Activated naive CD8-positive, alpha-beta T cell treated with anti-CD3 and anti-CD28 coated beads for 36 hours (primary cell): Measurements from ENCODE around the gene RPS21. TPM values are rescaled to one million over a fixed set of nuclear protein-coding genes. Genes with fewer than 3 reads are reported as not detected.

Source experiments
- DNase-seq: peaks from one replicate; pipeline ENCODE4 v3.0.0; 2021
- H3K27ac Mint-ChIP-seq: one replicate; pipeline ENCODE4 v1.8.0; 2022; ENCODE audit warnings: mild to moderate bottlenecking, moderate library complexity, mixed read lengths
- H3K27me3 Mint-ChIP-seq: one replicate; pipeline ENCODE4 v1.8.0; 2022; ENCODE audit warnings: mild to moderate bottlenecking, mixed read lengths
- H3K36me3 Mint-ChIP-seq: one replicate; pipeline ENCODE4 v1.8.0; 2021; ENCODE audit warnings: mild to moderate bottlenecking, mixed read lengths
- H3K4me1 Mint-ChIP-seq: one replicate; pipeline ENCODE4 v1.8.0; 2021; ENCODE audit warnings: mixed read lengths
- H3K4me3 Mint-ChIP-seq: one replicate; pipeline ENCODE4 v1.8.0; 2022; ENCODE audit warnings: mild to moderate bottlenecking, moderate library complexity, mixed read lengths
- H3K9me3 Mint-ChIP-seq: one replicate; pipeline ENCODE4 v1.8.0; 2022; ENCODE audit warnings: mixed read lengths
- total RNA-seq, 2 experiments: library from RNA; stranded (reverse); gene quantifications; one replicate each; pipeline ENCODE4 v1.2.3, GENCODE V29; 2021

RPS21 gene
- total RNA-seq, 2 experiments from 2014 or later, result 2,242 to 2,482 TPM

DNA sequence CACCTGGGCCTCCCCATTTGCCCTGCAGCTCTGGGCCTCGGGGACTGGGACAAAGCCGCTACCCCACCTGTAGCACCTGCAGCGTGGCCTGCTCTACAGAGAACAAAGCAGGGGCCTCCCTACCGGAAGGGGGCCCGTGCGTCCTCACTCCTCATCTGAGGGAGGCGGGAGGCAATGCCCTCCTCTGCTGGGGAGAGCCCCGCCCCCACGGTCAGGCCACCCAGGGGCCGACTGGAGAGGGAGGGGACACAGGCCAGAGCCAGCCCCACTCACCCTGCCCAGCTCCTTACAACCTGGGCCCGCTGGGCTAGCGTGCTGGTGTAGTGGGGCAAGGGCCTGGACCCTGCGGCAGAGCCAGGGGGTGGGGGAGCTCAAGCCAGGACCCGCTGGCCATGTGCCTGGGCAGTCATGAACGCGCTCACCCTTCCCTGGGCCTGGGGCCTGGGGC lies 27.8 kb upstream of the RPS21 start:
- Mint-ChIP-seq H3K4me1 (no peaks in the 10 kb centered on the region), H3K27me3 (peaks cover 18% of the 10 kb centered on the region), H3K9me3 (no peaks in the 10 kb centered on the region), H3K27ac (no peak overlapping the region), H3K4me3 (no peak overlapping the region), H3K36me3 (no peaks in the 10 kb centered on the region)
- no peak for DNase-seq

DNA sequence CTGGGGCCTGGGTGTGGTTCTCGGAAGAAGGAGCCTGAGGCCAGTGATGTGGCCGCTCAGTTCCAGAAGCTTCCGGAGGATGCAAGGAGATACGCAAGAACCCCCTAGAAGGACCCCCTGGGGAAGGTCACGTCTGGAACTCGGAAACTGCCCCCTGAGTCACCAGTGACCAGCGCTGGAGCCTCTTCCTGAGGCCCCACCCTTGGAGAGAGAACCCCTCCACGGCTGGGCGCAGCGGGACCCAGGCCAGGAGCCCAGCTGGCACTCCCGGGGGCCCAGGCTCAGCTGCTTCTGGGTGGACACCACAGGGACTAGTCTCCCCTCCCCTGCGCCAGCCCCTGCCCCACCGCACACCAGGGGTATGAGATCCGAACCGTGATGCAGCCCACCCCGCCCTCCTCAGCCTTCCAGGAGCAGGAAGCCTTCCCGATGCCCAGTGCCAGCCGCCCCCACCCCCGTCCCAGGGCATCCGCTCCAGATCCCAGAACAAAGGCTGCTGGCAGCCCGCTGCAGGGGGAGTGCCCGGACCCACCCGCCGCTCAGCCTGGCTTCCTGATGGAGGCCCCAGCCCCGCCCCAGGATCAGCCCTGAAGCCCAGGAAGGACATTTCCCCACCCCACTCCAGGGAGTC lies 27.3 kb upstream of the RPS21 start:
- Mint-ChIP-seq H3K36me3 (no peaks in the 10 kb centered on the region), H3K9me3 (no peaks in the 10 kb centered on the region), H3K4me1 (no peaks in the 10 kb centered on the region)

DNA sequence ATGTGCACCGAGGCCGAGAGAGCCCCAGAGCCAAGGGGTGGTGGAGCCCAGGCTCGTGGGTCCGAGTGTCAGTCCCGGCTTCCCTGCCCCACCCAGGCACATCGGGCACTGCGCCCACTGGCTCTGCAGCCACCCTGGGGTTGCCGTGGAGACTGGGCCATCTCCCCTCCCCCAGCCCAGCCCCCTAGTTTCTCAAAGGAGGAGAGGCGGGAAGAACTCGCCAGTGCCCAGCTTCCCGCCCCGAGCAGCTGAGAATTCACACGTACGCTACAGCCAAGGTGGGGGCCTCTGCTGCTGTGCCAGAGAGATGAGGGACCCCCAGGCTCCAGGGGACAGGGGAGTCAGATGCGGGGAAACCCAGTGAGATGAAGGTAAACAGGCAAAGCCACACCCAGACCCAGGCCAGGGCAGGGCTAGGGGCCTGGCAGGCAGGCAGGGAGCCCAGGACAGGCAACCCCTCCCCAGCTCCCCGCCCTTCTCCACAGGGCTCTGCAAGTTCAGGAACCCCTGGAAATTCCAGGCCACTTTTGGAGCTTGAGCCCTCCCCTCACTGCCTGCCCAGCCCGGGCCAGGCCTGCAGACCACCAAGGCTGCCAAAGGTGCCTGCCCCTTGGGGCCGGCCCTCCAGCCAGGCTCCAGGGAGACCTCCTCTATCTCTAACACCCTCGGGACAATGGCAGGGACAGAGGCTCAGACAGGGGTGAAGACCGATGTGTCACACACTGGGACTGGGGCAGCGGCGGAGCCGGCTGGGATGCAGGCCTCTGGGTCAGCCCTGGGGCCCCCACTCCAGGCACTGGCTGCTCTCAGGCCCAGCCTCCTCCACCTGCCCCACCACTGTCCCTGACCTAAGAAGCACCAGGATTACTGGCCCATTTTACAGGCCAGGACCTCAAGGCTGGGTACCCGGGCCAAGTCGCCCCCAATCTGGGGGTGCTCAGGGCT lies 25.8 kb upstream of the RPS21 start:
- H3K27ac Mint-ChIP-seq, result no peak overlapping the region
- H3K9me3 Mint-ChIP-seq, result no peaks in the 10 kb centered on the region
- peaks cover 35% of the 10 kb centered on the region for H3K27me3 Mint-ChIP-seq
- no peak for DNase-seq
- no peaks in the 10 kb centered on the region for H3K36me3 Mint-ChIP-seq
- H3K4me1 Mint-ChIP-seq, result no peaks in the 10 kb centered on the region
- no peak overlapping the region for H3K4me3 Mint-ChIP-seq

More for the DNA sequence above, 27.3 kb upstream of the RPS21 start:
- Mint-ChIP-seq H3K27ac (no peak overlapping the region), H3K4me3 (no peak overlapping the region), H3K27me3 (peaks cover 19% of the 10 kb centered on the region)
- DNase-seq, result no peak

DNA sequence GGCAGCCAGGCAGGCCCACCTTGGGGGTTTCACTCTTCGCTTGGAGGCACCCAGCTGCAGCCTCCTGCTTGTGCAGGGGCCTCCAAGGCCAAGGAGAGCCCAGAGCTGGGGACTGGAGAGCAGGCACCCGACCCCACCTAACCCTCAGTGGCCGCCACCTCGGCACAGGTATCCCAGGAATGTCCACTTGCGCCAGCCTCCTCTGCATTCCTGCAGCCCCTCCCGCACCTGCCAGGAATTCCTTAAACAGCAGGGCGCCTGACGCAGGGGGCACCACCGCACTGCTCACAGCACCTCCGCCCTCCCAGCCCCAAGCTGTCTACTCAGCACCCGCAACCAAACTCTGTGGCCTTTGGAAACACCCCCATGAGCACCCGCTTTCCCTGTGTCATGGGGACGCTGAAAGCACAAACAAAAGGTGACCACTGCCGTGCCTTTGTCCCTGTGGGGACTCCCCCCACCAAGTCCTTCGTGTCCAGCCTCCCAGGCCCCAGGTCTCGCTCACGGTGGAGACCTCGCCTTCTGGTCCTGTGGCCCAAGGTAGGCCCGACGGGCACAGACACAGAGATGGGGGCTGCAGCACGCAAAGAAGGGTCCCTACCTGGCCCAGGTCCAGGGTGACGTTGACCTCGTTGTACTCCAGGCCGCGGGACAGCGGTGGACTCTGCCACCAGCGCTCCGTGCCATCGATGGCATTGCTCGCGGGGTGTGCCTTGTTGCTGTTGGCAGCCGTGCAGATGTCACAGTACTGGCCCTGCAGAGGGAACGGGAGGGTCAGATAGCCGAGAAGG lies 24.9 kb upstream of the RPS21 start:
- Mint-ChIP-seq H3K9me3 (no peaks in the 10 kb centered on the region), H3K27me3 (peaks cover 31% of the 10 kb centered on the region)

DNA sequence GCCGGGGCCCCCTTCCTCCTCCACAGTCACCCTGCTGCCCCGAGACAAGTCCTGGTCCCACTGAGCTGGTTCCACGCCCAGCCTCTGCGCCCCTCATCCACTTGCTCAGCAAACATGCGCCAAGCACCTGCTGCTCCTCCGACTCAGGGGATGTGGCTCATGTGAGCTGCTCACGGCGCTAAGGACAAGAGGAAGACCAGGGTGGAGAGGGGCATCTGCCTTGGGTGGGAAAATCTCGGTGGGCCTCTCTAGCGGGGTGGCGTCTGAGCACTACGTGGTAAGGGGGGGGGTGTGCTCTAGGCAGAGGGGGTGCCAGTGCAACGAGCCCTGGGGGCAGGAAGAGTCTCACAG lies 24.3 kb upstream of the RPS21 start:
- H3K36me3 Mint-ChIP-seq, result no peaks in the 10 kb centered on the region
- peaks cover 33% of the 10 kb centered on the region for H3K27me3 Mint-ChIP-seq
- no peaks in the 10 kb centered on the region for H3K9me3 Mint-ChIP-seq
- no peaks in the 10 kb centered on the region for H3K4me1 Mint-ChIP-seq
- H3K27ac Mint-ChIP-seq, result no peak overlapping the region
- no peak for DNase-seq
- H3K4me3 Mint-ChIP-seq, result no peak overlapping the region

More for the DNA sequence above, 24.9 kb upstream of the RPS21 start:
- H3K36me3 Mint-ChIP-seq, result no peaks in the 10 kb centered on the region
- no peak for DNase-seq
- no peak overlapping the region for H3K4me3 Mint-ChIP-seq
- H3K27ac Mint-ChIP-seq, result no peak overlapping the region
- H3K4me1 Mint-ChIP-seq, result no peaks in the 10 kb centered on the region

DNA sequence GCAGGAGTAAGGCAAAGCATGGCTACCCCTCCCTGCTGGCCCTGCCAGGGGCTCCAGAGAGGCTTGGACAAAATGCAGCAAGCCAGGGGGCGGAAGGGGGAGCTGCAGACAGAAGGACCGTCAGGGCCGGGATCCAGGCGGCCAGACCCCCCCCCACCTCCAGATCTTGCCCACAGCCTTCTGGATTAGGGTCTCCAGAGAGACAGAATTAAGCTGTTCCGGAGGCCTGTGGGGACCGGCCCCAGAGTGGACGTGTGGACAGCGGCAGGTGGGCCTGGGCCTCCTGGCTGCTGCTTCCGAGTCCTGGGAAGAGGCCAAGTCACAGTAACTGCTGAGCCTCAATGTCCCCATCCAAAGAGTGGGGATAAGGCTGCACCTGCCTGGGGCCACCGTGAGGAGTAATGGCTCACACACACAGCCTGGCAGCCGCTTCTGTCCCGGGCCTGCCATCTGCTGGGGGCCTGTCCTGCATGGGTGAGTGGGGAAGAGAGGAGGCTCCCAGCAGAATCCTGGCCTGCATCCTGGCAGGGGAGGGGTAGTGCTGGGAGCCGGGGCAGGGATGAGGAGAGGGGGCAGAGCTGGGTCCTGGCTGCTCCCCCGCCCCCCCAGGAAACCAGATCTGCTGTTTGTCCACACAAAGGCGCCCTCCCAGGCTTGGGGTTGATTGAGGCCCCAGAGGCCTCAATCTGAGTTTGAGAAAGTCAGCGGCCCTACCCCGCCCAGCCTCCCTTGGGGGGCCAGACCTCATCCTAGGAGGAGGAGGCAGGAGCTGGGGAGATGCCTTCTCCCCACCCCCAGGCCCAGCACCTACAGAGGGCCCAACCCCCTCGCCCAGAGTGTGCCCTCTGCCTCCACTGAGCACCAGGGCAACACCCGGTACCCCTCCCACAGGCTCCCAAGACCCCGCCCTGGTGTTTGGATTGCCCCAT lies 23.6 kb upstream of the RPS21 start:
- Mint-ChIP-seq H3K27me3 (peaks cover 40% of the 10 kb centered on the region), H3K4me3 (no peak overlapping the region), H3K36me3 (no peaks in the 10 kb centered on the region)

DNA sequence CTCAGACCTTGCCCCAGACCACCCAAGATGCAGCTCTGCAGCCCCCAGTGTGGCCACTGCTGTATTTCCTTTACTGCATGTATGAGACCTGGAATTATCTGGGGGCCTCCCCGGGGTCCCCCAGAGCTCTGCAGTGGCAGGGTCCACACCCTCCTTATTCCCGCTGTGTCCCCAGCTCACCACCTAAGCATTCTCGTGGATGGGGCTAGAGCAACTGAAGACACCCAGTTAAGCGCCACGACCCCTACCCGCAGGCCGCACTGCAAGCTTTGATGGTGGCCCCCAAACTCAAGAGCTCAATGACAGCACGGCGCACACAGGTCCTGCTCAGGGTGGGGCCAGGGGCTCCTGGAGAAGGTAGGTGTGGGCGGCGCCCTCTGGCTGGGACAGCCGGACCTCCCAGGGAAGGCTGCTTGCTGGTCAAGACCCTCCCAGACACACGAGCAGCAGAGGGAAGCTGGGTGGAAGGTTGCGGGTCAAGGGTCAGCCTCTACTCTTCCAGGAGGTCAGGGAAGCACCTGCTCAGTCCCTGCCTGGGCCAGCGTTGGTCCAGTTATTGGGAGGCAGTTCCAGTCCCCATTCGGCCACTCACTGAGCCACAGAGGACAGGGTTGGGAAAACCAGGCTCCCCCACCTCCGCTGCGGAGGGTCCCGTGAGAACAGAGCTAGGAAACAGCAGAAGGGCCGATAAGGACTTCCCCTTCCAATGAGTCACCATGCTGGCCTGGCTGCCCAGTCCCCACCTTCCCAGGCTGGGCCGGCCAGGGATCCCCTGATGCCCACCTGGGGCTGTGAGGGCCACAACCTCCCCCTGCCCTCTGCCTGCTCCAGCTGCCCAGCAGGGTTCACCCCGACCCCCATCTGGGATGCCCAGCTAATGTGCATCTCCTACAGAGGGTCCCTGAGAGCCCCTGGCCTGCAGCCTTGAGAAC lies 22.7 kb upstream of the RPS21 start:
- H3K9me3 Mint-ChIP-seq, result no peaks in the 10 kb centered on the region
- no peak overlapping the region for H3K27ac Mint-ChIP-seq
- no peak overlapping the region for H3K4me3 Mint-ChIP-seq
- peaks cover 49% of the 10 kb centered on the region for H3K27me3 Mint-ChIP-seq
- no peak for DNase-seq
- H3K36me3 Mint-ChIP-seq, result no peaks in the 10 kb centered on the region
- peaks cover 2% of the 10 kb centered on the region for H3K4me1 Mint-ChIP-seq

More for the DNA sequence above, 23.6 kb upstream of the RPS21 start:
- DNase-seq, result no peak
- no peaks in the 10 kb centered on the region for H3K9me3 Mint-ChIP-seq
- H3K27ac Mint-ChIP-seq, result no peak overlapping the region
- no peaks in the 10 kb centered on the region for H3K4me1 Mint-ChIP-seq

DNA sequence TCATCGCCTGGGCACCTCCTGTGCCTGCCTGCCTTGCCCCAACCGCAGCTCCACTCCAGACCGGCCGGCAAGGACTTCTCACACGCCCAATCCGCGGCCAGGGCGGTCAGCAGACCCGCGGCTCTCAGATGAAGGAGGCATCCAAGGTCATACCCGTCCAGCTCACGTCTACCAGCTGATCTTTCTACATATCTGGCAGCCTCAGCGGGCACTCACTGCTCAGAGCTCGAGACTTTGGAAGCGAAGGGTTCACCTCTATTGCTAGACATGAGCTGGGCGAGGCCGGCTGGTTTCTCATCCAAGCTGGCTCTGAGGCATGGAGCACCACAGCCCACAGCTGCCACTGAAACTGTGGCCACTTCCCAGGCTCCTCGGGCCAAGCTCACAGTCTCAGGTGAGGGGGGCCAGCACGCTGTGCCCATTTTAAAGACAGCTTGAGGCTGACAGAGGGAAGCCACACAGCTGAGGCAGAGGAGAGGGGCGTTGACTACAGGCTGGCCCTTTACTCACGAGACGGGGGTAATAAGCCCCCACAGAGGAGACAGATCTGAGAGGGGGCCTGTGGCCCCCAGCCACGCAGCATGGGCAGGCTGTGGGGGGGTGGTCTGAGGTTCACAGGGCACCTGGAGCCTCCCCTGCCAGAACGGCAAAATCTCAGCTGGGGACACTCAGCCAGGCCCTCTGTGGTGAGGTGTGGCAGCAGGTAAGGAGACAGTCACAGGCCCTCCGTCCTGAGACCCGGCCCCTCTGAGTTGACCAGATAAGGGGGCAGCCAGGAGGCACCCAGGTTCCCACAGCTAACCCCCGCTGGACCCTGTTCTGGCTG lies 21.8 kb upstream of the RPS21 start:
- Mint-ChIP-seq H3K27ac (no peak overlapping the region), H3K4me3 (no peak overlapping the region), H3K9me3 (no peaks in the 10 kb centered on the region), H3K4me1 (peaks cover 5% of the 10 kb centered on the region), H3K36me3 (no peaks in the 10 kb centered on the region), H3K27me3 (peaks cover 53% of the 10 kb centered on the region)
- no peak for DNase-seq

DNA sequence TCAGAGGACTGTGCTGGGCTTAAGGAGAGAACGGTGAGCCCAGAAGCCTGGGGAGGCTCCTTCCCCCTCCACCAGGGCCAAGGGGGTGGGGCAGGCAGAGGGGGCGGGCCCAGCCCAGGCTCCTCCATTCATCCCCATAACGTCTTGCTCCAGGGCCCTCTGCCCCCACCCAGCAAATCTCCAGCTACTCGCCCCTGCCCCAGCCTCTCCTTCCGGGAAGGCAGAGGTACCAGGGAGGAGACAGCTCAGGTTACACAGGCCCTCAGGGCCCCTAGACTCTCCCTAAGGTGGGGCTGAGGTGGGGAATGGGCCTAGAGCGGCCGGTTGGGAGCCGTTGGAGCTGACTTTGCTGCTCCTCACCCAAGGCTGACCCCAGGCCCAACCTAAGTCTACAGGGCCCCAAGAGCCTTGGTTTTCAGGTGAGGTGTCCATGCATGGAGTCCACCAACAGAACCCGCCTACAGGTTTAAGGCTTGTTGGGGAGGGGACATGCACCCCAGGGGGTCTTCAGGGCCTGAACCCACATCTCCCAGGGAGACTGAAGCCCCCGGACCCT lies 21.0 kb upstream of the RPS21 start:
- H3K36me3 Mint-ChIP-seq, result no peaks in the 10 kb centered on the region
- DNase-seq, result no peak
- peaks cover 5% of the 10 kb centered on the region for H3K4me1 Mint-ChIP-seq
- peaks cover 53% of the 10 kb centered on the region for H3K27me3 Mint-ChIP-seq
- no peak overlapping the region for H3K27ac Mint-ChIP-seq
- H3K4me3 Mint-ChIP-seq, result no peak overlapping the region
- no peaks in the 10 kb centered on the region for H3K9me3 Mint-ChIP-seq

DNA sequence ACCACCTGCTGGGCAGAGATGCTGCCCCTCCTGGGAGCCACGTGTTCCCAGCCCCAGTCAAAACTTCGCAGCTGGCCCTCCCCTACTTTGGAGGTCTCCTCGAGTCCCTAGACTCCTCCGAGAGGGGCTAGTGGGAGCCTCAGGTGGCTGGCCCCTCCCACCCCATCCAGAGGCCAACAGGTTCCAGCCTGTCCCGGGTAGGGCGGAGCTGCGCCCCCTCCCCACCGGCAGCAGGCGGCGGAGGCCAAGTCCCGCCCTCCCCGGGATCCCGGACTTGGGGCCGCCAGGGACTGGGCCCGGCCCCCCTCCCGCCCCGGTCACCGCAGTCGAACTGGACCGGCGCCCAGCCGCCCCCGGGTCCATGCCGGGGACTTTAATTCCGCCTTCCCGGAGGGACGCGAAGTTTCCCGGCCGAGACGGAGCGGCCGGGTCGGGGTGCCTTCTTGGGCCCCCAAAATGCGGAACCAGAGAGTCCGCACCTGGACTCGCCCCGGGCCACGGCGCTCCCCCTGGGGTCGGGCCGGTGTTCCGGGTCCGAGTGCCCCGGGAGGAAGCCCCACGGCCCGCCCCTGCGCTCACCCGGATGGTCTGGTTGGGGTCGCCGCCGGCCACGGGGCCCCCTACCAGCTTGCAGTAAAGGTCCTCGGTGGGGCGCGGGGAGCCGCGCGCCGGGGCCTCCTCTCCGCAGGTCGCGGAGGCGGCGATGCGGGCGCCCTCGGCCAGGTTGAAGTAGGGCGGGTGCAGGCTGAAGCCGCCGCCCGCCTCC lies 20.4 kb upstream of the RPS21 start:
- Mint-ChIP-seq H3K4me3 (no peak overlapping the region), H3K4me1 (peaks cover 5% of the 10 kb centered on the region), H3K36me3 (no peaks in the 10 kb centered on the region), H3K27me3 (peaks cover 53% of the 10 kb centered on the region), H3K9me3 (no peaks in the 10 kb centered on the region), H3K27ac (no peak overlapping the region)
- DNase-seq, result no peak

DNA sequence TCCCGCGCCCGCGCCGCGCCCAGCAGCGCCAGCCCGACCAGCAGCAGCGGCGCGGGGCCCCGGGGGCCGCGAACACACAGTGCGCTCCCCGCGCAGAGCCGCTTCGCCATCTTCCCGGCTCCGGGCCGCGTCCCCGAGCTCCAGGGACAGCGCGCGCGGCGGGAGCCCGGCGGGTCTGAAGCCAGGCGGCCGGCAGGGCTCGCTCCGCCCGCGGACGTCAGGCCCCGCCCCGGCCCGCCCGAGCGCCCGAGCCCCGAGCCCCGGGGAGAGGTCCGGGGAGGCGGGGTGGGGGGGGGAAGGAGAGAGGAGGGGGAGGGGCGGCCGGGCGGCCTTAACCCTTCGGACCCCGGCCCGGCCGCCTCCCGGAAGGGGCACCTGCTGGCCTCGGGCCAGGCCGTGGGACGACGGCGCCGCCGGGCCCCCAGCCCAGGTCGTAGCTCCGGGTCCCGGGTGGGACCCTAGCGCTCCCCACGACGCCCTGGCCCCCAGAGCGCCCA lies 19.7 kb upstream of the RPS21 start, which contains the start of gene LAMA5:
TSS of gene LAMA5 (minus strand) at position 177 of the 497 bp plus-strand sequence. CDS start at position 110, 67 bp downstream.
- peaks cover 5% of the 10 kb centered on the region for H3K4me1 Mint-ChIP-seq
- no peaks in the 10 kb centered on the region for H3K9me3 Mint-ChIP-seq
- DNase-seq, result no peak
- peak within 1 kb of the TSS; percentile 32 for H3K4me3 Mint-ChIP-seq
- peaks cover 53% of the 10 kb centered on the region for H3K27me3 Mint-ChIP-seq
- H3K27ac Mint-ChIP-seq, result no peak within 1 kb of the TSS
- no peaks in the 10 kb centered on the region for H3K36me3 Mint-ChIP-seq
